WTC11 (cell line): ENCODE data around the gene MALSU1. TPM values are rescaled to one million over a fixed set of nuclear protein-coding genes. Genes with fewer than 3 reads are reported as not detected.

Experiments
- ATAC-seq: fragments of 200-7000 bp; cut with Tn5 transposase; 2 replicates; pipeline ENCODE4 v1.10.0; 2021; ENCODE audit warnings: mild to moderate bottlenecking, moderate library complexity
- CTCF ChIA-PET: fragments of 300-600 bp; sonication (Branson Sonifier 250); formaldehyde crosslinking; loops from one replicate; lab custom pipeline; 2021; ENCODE audit warnings: antibody characterized with exemption; lab: Charles Lee
- POLR2A ChIA-PET: fragments of 350-600 bp; sonication (Branson Sonifier 250); formaldehyde crosslinking; loops from one replicate; lab custom pipeline; 2021; ENCODE audit warnings: antibody characterized with exemption; lab: Charles Lee
- DNase-seq: peaks from one replicate; pipeline ENCODE4 v3.0.0; 2021; ENCODE audit warnings: low spot score
- H3K27ac Mint-ChIP-seq: 2 replicates; pipeline ENCODE4 v1.8.0; 2021; ENCODE audit warnings: mixed read lengths
- H3K27me3 Mint-ChIP-seq: 2 replicates; pipeline ENCODE4 v1.8.0; 2021; ENCODE audit warnings: low read depth, mild to moderate bottlenecking, moderate library complexity, mixed read lengths
- H3K36me3 Mint-ChIP-seq: 2 replicates; pipeline ENCODE4 v1.8.0; 2021; ENCODE audit warnings: mixed read lengths
- H3K4me1 Mint-ChIP-seq: 2 replicates; pipeline ENCODE4 v1.8.0; 2022; ENCODE audit warnings: mixed read lengths
- H3K4me3 Mint-ChIP-seq: 2 replicates; pipeline ENCODE4 v1.8.0; 2021; ENCODE audit warnings: mild to moderate bottlenecking, moderate library complexity, mixed read lengths
- H3K9me3 Mint-ChIP-seq: 2 replicates; pipeline ENCODE4 v1.8.0; 2021; ENCODE audit warnings: mixed read lengths
- AFF4 ChIP-seq: sonication (generic); formaldehyde crosslinking; IDR thresholded peaks from 2 replicates; pipeline ENCODE4 v1.8.1; 2023; ENCODE audit warnings: mild to moderate bottlenecking, missing genetic modification reagents, borderline replicate concordance
- ARID4B ChIP-seq: sonication (generic); formaldehyde crosslinking; IDR thresholded peaks from 2 replicates; pipeline ENCODE4 v1.8.0; 2023; ENCODE audit warnings: missing genetic modification reagents, mild to moderate bottlenecking, borderline replicate concordance
- ATF2 ChIP-seq: sonication (generic); formaldehyde crosslinking; IDR thresholded peaks from 2 replicates; pipeline ENCODE4 v1.8.1; 2022; ENCODE audit warnings: low read depth, missing genetic modification reagents, borderline replicate concordance
- ATF3 ChIP-seq: sonication (generic); formaldehyde crosslinking; conservative IDR thresholded peaks from 2 replicates; pipeline ENCODE4 v1.8.1; 2022; ENCODE audit warnings: mild to moderate bottlenecking, missing genetic modification reagents
- CBFB ChIP-seq: sonication (generic); formaldehyde crosslinking; IDR thresholded peaks from 2 replicates; pipeline ENCODE4 v1.8.1; 2022; ENCODE audit warnings: mild to moderate bottlenecking, low read depth, missing genetic modification reagents
- CREB1 ChIP-seq: sonication (generic); formaldehyde crosslinking; IDR thresholded peaks from 2 replicates; pipeline ENCODE4 v1.8.0; 2023; ENCODE audit warnings: mild to moderate bottlenecking, missing genetic modification reagents
- ELF4 ChIP-seq: sonication (generic); formaldehyde crosslinking; IDR thresholded peaks from 2 replicates; pipeline ENCODE4 v1.8.1; 2022; ENCODE audit warnings: low read depth, mild to moderate bottlenecking, moderate library complexity, missing genetic modification reagents
- EMX1 ChIP-seq: fragments of 250-450 bp; sonication (Bioruptor Pico); IDR thresholded peaks from 2 replicates; pipeline ENCODE4 v1.8.0; 2021; ENCODE audit warnings: mild to moderate bottlenecking
- ETV6 ChIP-seq: sonication (generic); formaldehyde crosslinking; IDR thresholded peaks from 2 replicates; pipeline ENCODE4 v1.8.1; 2022; ENCODE audit warnings: mild to moderate bottlenecking, missing genetic modification reagents
- FOXK1 ChIP-seq: sonication (generic); formaldehyde crosslinking; IDR thresholded peaks from 2 replicates; pipeline ENCODE4 v1.8.0; 2022; ENCODE audit warnings: mild to moderate bottlenecking, moderate library complexity, missing genetic modification reagents
- FOXP1 ChIP-seq: sonication (generic); formaldehyde crosslinking; IDR thresholded peaks from 2 replicates; pipeline ENCODE4 v1.8.0; 2022; ENCODE audit warnings: missing genetic modification reagents, mild to moderate bottlenecking, moderate library complexity, borderline replicate concordance
- MAX ChIP-seq: sonication (generic); formaldehyde crosslinking; IDR thresholded peaks from 2 replicates; pipeline ENCODE4 v1.8.0; 2022; ENCODE audit warnings: mild to moderate bottlenecking, missing genetic modification reagents
- NR2C2 ChIP-seq: sonication (generic); formaldehyde crosslinking; IDR thresholded peaks from 2 replicates; pipeline ENCODE4 v1.8.0; 2022; ENCODE audit warnings: mild to moderate bottlenecking, missing genetic modification reagents
- RORB ChIP-seq: fragments of 250-450 bp; sonication (Bioruptor Pico); IDR thresholded peaks from 2 replicates; pipeline ENCODE4 v1.9.0; 2021; ENCODE audit warnings: mild to moderate bottlenecking
- SMAD3 ChIP-seq: sonication (generic); formaldehyde crosslinking; IDR thresholded peaks from 2 replicates; pipeline ENCODE4 v1.8.0; 2022; ENCODE audit warnings: missing genetic modification reagents, mild to moderate bottlenecking, borderline replicate concordance
- ZNF219 ChIP-seq: sonication (generic); formaldehyde crosslinking; IDR thresholded peaks from 2 replicates; pipeline ENCODE4 v1.8.0; 2023; ENCODE audit warnings: missing genetic modification reagents, mild to moderate bottlenecking, borderline replicate concordance
- ZNF317 ChIP-seq: sonication (generic); formaldehyde crosslinking; IDR thresholded peaks from 2 replicates; pipeline ENCODE4 v1.8.1; 2023; ENCODE audit warnings: low read depth, mild to moderate bottlenecking, moderate library complexity, missing genetic modification reagents, borderline replicate concordance
- ZNF425 ChIP-seq: fragments of 250-450 bp; sonication (Bioruptor Pico); conservative IDR thresholded peaks from 2 replicates; pipeline ENCODE4 v1.9.0; 2021; ENCODE audit warnings: mild to moderate bottlenecking
- ZNF671 ChIP-seq: fragments of 250-450 bp; sonication (Bioruptor Pico); IDR thresholded peaks from 2 replicates; pipeline ENCODE4 v1.8.0; 2021; ENCODE audit warnings: mild to moderate bottlenecking
- ZSCAN18 ChIP-seq: fragments of 250-450 bp; sonication (Bioruptor Pico); IDR thresholded peaks from 2 replicates; pipeline ENCODE4 v2.1.2; 2022; ENCODE audit warnings: mild to moderate bottlenecking, moderate library complexity
- total RNA-seq: library from RNA; stranded (reverse); gene quantifications from 3 replicates; pipeline ENCODE4 v1.2.3, GENCODE V29; 2021

Gene MALSU1
- total RNA-seq, 1 experiment from 2014 or later = 81.5 TPM

- TF ChIP-seq AFF4 (no peak), ZSCAN18 (no peak), ATF3 (CRISPR knock-in tag) (no peak), MAX (CRISPR knock-in tag) (no peak), ZNF317 (CRISPR knock-in tag) (no peak), CBFB (CRISPR knock-in tag) (no peak), FOXK1 (no peak), RORB (CRISPR knock-in tag) (no peak), ETV6 (no peak), ZNF671 (CRISPR knock-in tag) (no peak), ZNF219 (CRISPR knock-in tag) (no peak), ARID4B (CRISPR knock-in tag) (no peak), CREB1 (no peak)
- no peaks in the 10 kb centered on the region for H3K9me3 Mint-ChIP-seq
- H3K4me3 Mint-ChIP-seq = no peak overlapping the region
- H3K4me1 Mint-ChIP-seq = no peaks in the 10 kb centered on the region
- no peak overlapping the region for H3K27ac Mint-ChIP-seq
- no peak for DNase-seq
- peaks cover 83% of the 10 kb centered on the region for H3K36me3 Mint-ChIP-seq
- no peaks in the 10 kb centered on the region for H3K27me3 Mint-ChIP-seq
- ChIA-PET CTCF (interaction anchor here (1.2 kb wide), 1 partner anchor 214 kb away, joined by 3 read pairs; no protein-coding TSS in a partner anchor), POLR2A (no interaction called here)
- ATAC-seq = no peak
Observed at GRCh38 chr7:23332910-23333612, 33.9 kb downstream of the MALSU1 start.

- H3K36me3 Mint-ChIP-seq = peaks cover 83% of the 10 kb centered on the region
- no peak for DNase-seq
- no peak for TF ChIP-seq ETV6
- TF ChIP-seq CBFB (CRISPR knock-in tag) = no peak
- no peak for TF ChIP-seq ZNF425 (CRISPR knock-in tag)
- TF ChIP-seq RORB (CRISPR knock-in tag) = no peak
- no peak for TF ChIP-seq ATF2 (CRISPR knock-in tag)
- TF ChIP-seq SMAD3 (CRISPR knock-in tag) = no peak
- no peak for TF ChIP-seq FOXK1
- no peak for TF ChIP-seq FOXP1 (CRISPR knock-in tag)
- no peak for TF ChIP-seq ELF4 (CRISPR knock-in tag)
- no peak for TF ChIP-seq NR2C2 (CRISPR knock-in tag)
- no peak for TF ChIP-seq EMX1 (CRISPR knock-in tag)
Observed at GRCh38 chr7:23333671-23334246, 34.6 kb downstream of the MALSU1 start.

More at GRCh38 chr7:23333671-23334246, 34.6 kb downstream of the MALSU1 start:
- no peak for ATAC-seq
- ChIA-PET POLR2A (no interaction called here), CTCF (interaction anchor here (1.2 kb wide), 1 partner anchor 213 kb away, joined by 3 read pairs; no protein-coding TSS in a partner anchor)
- Mint-ChIP-seq H3K4me3 (no peak overlapping the region), H3K27me3 (no peaks in the 10 kb centered on the region), H3K4me1 (no peaks in the 10 kb centered on the region), H3K9me3 (no peaks in the 10 kb centered on the region), H3K27ac (no peak overlapping the region)
